Measurements from ENCODE around the gene FSD2.
"Not testable (repeated sequence)": the region's sequence is repeated elsewhere in the genome, so short reads cannot be mapped to it uniquely, and the experiment has no call there.

FSD2 gene

DNA sequence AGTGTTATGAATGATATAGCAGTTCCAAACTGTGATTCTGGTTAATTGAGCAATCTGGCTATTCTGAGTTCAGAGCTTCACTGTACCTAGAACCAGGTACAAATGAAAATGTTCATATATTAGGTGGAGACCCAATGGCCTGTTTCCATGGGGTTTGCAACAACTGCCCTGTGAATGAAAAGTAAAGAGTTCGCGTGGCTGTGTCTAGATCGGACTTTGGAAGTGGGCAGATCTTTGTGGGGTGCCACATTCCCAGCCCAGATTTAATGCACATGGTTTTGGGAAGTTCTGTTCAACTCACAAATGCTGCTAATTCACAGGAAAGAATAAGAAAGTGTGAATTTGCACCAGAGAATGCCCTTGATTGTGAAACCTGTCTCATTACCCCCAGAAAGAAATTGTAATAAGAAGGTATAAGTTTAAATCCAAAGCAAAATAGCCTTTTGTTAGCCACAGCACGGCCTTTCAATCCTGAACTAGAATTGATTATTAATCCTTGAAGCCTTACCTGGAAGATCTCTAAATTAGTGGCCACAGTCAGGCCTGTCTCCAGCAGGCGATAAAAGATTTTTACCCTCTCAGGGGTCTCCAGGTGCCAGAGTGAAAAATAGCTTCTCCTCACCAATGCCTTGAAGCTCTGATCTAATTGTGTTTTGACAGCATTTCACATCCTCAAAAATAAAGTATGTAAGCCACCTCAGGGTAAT is 26.2 kb upstream of the FSD2 start:
- DNase-seq (ENCODE audit: low spot score): no peak
- FAIRE-seq: no peak

GRCh38 chr15:82830427-82831173 is 24.7 kb upstream of the FSD2 start:
- DNase-seq (ENCODE audit: low spot score) (no peak), FAIRE-seq (no peak)

DNA sequence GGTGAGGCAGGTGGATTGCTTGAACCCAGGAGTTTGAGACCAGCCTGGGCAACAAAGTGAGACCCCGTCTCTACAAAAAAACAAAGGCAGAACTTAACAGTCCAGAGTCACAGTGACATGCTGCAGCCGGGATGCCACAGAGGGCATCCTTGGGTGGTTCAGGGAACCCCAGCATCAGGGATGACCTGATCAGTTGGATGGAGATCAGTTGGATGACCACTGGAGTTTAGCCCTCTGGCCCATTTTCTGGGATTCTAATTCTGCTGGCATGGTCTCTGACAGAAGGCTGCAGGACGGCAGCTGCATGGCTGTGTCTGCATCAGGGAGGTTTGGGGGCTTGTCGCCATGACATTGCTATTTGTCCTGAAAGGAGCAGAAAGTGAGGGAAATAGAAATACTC is 23.4 kb upstream of the FSD2 start:
- FAIRE-seq (no peak), DNase-seq (ENCODE audit: low spot score) (no peak)

DNA sequence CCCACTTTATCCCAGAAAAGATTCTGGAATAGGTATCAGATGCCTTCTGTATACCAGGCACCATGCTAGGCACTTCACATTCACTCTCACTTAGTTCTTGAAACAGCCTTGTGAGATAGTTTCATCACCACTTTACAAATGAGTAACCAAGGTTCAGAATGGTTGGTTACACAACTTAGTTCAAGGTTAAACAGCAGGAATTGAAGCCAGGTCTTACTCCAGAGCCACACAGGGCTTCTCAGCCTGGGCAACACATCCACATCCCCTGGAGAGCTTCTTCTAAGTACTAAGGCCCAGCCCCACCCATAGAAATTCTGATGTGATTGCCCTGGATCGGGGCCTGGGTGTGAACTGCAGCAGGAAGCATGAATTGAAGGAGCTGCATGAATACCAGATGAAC is 22.2 kb upstream of the FSD2 start:
- FAIRE-seq (no peak), DNase-seq (ENCODE audit: low spot score) (no peak)

DNA sequence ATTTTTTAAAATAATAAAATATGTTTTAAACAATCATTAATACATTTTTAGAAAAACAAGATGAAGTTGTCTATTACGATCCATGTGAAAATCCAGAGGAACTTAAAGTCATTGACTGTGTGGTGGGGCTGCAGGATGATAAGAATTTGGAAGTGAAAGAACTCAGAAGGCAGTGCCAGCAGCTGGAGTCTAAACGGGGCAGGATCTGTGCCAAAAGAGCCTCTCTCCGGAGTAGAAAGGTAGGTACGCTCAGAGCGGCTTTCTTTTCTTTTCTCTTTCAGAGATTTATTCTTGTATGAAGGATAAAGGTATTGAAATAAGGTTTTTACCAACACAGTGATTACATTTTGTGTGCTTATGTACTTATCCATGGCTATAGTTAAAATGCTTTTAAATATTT is 17.2 kb upstream of the FSD2 start:
- DNase-seq (ENCODE audit: low spot score) (no peak), FAIRE-seq (no peak)

GRCh38 chr15:82821851-82822250 is 16.0 kb upstream of the FSD2 start:
- not testable (repeated sequence) for DNase-seq (ENCODE audit: low spot score); FAIRE-seq

- not testable (repeated sequence) for FAIRE-seq; DNase-seq (ENCODE audit: low spot score)
These were observed 15.5 kb upstream of the FSD2 start for GRCh38 chr15:82821396-82821795.

DNA sequence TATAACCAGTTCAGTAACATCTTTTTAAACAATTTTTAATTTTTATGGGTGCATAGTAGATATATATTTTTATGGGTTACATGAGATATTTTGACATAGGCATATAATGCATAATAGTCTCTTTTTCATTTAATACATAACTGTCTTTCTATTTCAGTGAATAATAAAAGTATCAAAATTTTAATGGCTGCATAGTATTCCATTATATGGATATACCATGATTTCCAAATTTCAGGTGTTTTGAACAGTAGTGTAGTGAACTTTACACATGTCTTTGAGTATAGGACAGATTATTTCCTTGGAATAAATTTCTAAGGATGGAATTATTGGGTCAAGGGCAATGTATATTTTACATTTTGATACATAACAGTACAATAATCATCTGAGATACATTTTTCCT is 14.3 kb upstream of the FSD2 start:
- FAIRE-seq (no peak), DNase-seq (ENCODE audit: low spot score) (no peak)

GRCh38 chr15:82812994-82813393 is 7.1 kb upstream of the FSD2 start:
- FAIRE-seq: no peak
- no peak for DNase-seq (ENCODE audit: low spot score)

- FAIRE-seq (no peak), DNase-seq (ENCODE audit: low spot score) (no peak)
These were observed 5.1 kb upstream of the FSD2 start for GRCh38 chr15:82810890-82811426.

- FAIRE-seq: no peak
- DNase-seq (ENCODE audit: low spot score): peak; percentile 49
These were observed 4.4 kb upstream of the FSD2 start for GRCh38 chr15:82810061-82810889.

DNA sequence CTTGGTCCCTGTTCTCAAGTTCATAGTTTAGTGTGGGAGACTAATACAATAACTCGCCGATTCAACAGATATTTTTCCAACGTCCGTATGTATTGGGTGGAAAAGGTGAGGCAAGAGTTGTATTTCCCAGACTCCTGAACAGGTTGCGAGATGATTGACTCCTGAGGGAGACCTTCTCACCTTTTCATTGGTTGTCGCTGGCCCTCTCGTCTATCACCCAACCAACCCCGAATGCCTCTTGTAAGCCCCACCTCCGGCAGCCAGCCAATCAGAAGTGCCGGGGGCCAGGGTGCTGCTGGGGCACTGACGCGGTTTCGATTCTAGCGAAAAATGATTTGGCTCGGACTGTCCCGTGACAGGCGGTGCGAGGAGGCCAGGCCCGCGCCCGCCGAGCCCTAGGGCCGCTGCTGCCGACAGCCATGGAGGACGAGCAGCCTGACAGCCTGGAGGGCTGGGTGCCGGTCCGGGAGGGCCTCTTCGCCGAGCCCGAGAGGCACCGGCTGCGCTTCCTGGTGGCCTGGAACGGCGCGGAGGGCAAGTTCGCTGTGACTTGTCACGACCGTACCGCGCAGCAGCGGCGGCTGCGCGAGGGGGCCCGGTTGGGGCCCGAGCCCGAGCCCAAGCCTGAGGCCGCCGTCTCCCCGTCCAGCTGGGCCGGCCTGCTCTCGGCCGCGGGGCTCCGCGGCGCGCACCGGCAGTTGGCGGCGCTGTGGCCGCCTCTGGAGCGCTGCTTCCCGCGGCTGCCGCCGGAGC is 3.6 kb upstream of the FSD2 start, which contains the start of gene WHAMM:
Gene WHAMM (plus strand): TSS at position 321 of the 753 bp plus-strand sequence. CDS start 99 bp downstream, at position 420.
- DNase-seq (ENCODE audit: low spot score) (peak; percentile 99), FAIRE-seq (peak; percentile 86)

GRCh38 chr15:82808634-82809041 is 2.8 kb upstream of the FSD2 start:
- DNase-seq (ENCODE audit: low spot score) (no peak), FAIRE-seq (no peak)

DNA sequence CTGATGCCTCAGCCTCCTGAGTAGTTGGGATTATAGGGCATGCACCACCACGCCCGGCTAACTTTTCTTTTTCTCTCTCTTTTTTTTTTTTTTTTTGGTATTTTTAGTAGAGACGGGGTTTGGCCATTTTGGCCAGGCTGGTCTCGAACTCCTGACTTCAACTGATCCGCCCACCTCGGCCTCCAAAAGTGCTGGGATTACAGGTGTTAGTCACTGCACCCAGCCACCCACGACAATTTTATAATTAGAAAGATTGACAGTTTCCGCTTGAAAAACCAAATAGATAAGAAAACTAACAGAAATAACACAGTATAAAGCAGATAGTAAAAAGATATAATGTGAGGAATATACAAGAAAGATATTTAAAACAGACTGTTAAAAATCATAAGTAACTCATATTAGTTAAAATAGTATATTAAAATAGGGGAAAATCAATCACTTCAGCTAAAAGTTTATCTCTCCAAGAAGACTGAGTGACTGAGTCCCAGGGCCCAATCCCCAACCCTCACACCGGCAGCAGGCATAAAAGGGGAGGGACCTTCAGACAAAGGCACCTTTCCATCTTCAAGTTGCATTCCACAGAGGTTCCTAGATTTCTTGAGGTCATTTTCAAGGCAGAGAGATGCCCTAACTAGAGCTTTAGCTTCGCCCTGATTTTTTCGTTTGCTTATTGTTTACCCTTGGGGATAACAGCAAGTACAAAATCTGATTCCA is 2.2 kb upstream of the FSD2 start:
- DNase-seq (ENCODE audit: low spot score): no peak
- no peak for FAIRE-seq

DNA sequence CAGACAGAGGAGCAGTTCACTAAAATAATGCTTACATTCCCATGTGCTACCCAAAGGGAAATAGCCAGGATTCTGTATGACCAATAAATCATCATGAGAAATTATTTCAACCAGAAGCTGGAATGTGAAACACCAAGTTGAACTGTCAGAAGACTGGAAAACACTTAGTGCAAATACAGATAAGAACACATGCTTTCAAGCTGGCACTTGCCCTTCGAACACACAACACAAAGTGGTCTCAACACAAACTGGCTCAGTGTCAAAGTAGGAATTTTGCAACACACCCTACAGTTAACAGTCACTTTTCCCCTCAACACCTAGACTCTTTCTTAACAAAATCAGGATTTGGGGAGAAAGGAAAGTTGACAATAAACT is 1.3 kb downstream of the FSD2 start:
- DNase-seq (ENCODE audit: low spot score) (no peak), FAIRE-seq (no peak)

GRCh38 chr15:82803793-82804574 is 1.9 kb downstream of the FSD2 start:
- DNase-seq (ENCODE audit: low spot score): no peak
- FAIRE-seq: no peak

DNA sequence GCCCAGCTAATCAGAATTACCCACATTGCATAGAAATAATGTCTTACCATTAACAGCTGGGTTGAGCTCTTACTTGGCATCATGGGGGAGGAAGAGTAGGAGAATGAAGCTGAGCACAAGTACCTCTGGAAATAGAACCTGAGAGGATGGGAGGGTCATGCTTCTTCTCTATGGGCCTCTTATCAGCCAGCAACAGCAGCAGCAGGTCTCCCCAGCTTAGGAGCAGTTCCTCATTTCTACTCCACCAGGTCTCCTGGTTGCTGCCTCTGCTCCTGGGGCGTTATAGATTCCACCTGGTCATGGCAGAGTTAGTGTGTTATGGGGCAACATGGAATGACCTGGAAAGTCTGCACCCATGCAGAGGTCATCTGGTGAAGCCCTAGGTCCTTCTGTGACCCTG is 3.4 kb downstream of the FSD2 start:
- FAIRE-seq (no peak), DNase-seq (ENCODE audit: low spot score) (no peak)

- no peak for DNase-seq (ENCODE audit: low spot score)
- no peak for FAIRE-seq
These were observed 6.6 kb downstream of the FSD2 start for GRCh38 chr15:82799183-82799841.

DNA sequence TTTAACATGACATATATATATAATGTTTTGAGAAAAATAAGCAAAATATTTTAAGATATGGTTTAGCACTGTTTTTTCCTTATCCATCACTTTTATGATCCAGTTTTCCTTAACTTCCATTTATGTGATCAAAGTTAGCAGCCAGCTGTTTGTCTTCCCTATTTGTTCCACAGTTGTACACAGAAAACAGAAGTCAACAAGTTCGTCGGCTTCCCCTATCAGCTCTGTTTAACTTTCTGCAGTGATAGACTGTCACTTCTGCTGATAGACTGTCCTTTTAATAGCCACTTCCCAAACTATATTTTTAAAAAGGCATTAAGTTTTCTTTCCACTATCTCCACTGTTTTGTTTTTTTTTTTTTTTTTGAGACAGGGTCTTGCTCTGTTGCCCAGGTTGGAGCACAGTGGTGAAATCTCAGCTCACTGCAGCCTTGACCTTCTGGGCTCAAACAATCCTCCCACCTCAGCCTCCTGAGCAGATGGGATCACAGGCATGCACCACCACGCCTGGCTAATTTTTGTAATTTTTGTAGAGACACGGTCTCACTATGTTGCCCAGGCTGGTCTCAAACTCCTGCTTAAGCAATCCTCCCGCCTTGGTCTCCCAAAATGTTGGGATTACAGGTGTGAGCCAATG is 7.2 kb downstream of the FSD2 start:
- FAIRE-seq: no peak

More for the DNA sequence above, 7.2 kb downstream of the FSD2 start:
- no peak for DNase-seq (ENCODE audit: low spot score)
